OCI-LY3 (cell line): ENCODE measurements around the gene NHLH1.

Source experiments
- H2AFZ ChIP-seq: fragments of 200-600, 300-600 bp; shearing (Covaris generic); 2 replicates; pipeline ENCODE4 v1.6.0; 2014; ENCODE audit warnings: antibody characterized with exemption, low read depth, low read length
- H3K27ac ChIP-seq: fragments of 200-600, 300-600 bp; sonication (generic); 2 replicates; pipeline ENCODE4 v1.5.1; 2014; ENCODE audit warnings: mild to moderate bottlenecking, low read length, moderate library complexity, mixed read lengths
- H3K27me3 ChIP-seq: fragments of 200-600, 300-600 bp; sonication (generic); 2 replicates; pipeline ENCODE4 v1.6.1; 2014; ENCODE audit warnings: low read depth, low read length, mixed read lengths
- H3K36me3 ChIP-seq: fragments of 200-600, 300-600 bp; sonication (generic); replicated peaks from 2 replicates; pipeline ENCODE3; 2014; ENCODE audit warnings: low read depth, low read length, mixed read lengths
- H3K4me1 ChIP-seq: fragments of 300-600, 200-600 bp; sonication (generic); 2 replicates; pipeline ENCODE4 v1.6.1; 2014; ENCODE audit warnings: low read length, mixed read lengths
- H3K4me2 ChIP-seq: fragments of 200-600, 300-600 bp; sonication (generic); 2 replicates; pipeline ENCODE4 v1.6.1; 2014; ENCODE audit warnings: low read length, mixed read lengths
- H3K4me3 ChIP-seq: fragments of 300-600, 200-600 bp; sonication (generic); 2 replicates; pipeline ENCODE4 v1.5.1; 2014; ENCODE audit warnings: antibody characterized with exemption, mild to moderate bottlenecking, low read length, moderate library complexity
- H3K79me2 ChIP-seq: fragments of 300-600, 200-600 bp; shearing (Covaris generic); 2 replicates; pipeline ENCODE4 v1.6.1; 2014; ENCODE audit warnings: mild to moderate bottlenecking, low read length, mixed read lengths
- H3K9ac ChIP-seq: fragments of 300-600, 200-600 bp; shearing (Covaris generic); 2 replicates; pipeline ENCODE4 v1.6.0; 2014; ENCODE audit warnings: mild to moderate bottlenecking, low read length, moderate library complexity
- H3K9me3 ChIP-seq: fragments of 200-600, 300-600 bp; shearing (Covaris generic); 2 replicates; pipeline ENCODE4 v1.6.1; 2014; ENCODE audit warnings: low read length, mixed read lengths; ENCODE audit not compliant: insufficient read depth
- H4K20me1 ChIP-seq: fragments of 200-600, 300-600 bp; sonication (generic); 2 replicates; pipeline ENCODE4 v1.6.1; 2016; ENCODE audit warnings: low read length, mixed read lengths; ENCODE audit not compliant: insufficient read depth
- EZH2phosphoT487 ChIP-seq: fragments of 200-600 bp; shearing (Covaris generic); IDR thresholded peaks from 2 replicates; pipeline ENCODE4 v1.6.1; 2018; ENCODE audit warnings: antibody characterized with exemption, mixed run types, low read depth
- TF ChIP-seq, protein P1 (sequence below): fragments of 200-600, 300-600 bp; sonication (generic); IDR thresholded peaks from 2 replicates; pipeline ENCODE4 v1.5.1; 2014; ENCODE audit warnings: antibody characterized with exemption, low read length, low read depth

NHLH1 gene

DNA sequence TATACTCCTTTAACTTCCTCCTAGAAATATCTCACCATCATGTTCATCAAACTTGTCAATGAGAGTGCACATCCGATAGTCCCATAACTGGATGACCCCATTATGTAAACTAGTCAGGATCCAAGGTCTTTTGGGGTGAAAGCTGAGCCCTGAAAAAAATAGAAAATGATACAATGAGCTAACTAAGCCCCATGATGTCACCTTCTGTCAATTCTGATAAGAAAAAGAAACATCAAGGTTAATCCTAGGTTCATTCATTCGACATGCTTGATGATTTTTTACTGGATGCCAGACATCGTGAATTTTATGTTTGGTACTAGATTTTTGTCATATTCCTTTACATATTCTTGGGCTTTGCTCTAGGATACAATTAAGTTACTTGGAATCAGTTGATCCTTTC, 26.7 kb upstream of the NHLH1 start:
- no peak overlapping the region for H3K4me2 ChIP-seq
- peaks cover 26% of the 10 kb centered on the region for H3K4me1 ChIP-seq
- H3K27me3 ChIP-seq: no peaks in the 10 kb centered on the region
- no peak for TF ChIP-seq EZH2phosphoT487
- TF ChIP-seq, protein P1, sequence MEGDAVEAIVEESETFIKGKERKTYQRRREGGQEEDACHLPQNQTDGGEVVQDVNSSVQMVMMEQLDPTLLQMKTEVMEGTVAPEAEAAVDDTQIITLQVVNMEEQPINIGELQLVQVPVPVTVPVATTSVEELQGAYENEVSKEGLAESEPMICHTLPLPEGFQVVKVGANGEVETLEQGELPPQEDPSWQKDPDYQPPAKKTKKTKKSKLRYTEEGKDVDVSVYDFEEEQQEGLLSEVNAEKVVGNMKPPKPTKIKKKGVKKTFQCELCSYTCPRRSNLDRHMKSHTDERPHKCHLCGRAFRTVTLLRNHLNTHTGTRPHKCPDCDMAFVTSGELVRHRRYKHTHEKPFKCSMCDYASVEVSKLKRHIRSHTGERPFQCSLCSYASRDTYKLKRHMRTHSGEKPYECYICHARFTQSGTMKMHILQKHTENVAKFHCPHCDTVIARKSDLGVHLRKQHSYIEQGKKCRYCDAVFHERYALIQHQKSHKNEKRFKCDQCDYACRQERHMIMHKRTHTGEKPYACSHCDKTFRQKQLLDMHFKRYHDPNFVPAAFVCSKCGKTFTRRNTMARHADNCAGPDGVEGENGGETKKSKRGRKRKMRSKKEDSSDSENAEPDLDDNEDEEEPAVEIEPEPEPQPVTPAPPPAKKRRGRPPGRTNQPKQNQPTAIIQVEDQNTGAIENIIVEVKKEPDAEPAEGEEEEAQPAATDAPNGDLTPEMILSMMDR: no peak
- no peak overlapping the region for H3K4me3 ChIP-seq
- peaks cover 53% of the 10 kb centered on the region for H3K36me3 ChIP-seq
- H3K27ac ChIP-seq: no peak overlapping the region
- H2AFZ ChIP-seq: no peak overlapping the region
- H3K9me3 ChIP-seq: no peaks in the 10 kb centered on the region
- peaks cover 90% of the 10 kb centered on the region for H3K79me2 ChIP-seq
- peaks cover 39% of the 10 kb centered on the region for H4K20me1 ChIP-seq
- no peak overlapping the region for H3K9ac ChIP-seq

DNA sequence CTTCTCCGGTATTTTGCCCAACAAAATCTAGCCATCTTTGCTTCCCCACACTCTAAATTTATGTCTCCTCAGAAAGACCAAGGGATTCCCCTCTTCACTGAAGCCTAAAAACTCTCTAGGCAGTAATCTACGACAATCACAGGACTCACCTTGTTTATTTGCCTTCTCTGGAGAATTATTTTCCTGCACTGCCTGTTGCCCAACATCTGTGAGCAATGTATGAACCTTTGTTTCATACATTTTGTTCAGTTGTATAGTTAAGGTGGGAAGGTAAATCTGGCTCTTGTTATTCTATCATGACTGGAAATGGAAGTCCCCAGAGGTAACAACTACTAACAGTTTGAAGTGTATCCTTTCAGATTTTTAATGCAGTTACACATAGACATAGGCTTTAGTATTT, 26.0 kb upstream of the NHLH1 start:
- Histone ChIP-seq H4K20me1 (peaks cover 39% of the 10 kb centered on the region), H3K9ac (no peak overlapping the region), H3K4me2 (peak overlapping the region; percentile 91), H3K27ac (no peak overlapping the region), H2AFZ (no peak overlapping the region), H3K79me2 (peaks cover 95% of the 10 kb centered on the region), H3K27me3 (no peaks in the 10 kb centered on the region), H3K4me3 (no peak overlapping the region), H3K4me1 (peaks cover 30% of the 10 kb centered on the region), H3K36me3 (peaks cover 53% of the 10 kb centered on the region), H3K9me3 (no peaks in the 10 kb centered on the region)
- no peak for TF ChIP-seq EZH2phosphoT487
- TF ChIP-seq, protein P1: no peak

DNA sequence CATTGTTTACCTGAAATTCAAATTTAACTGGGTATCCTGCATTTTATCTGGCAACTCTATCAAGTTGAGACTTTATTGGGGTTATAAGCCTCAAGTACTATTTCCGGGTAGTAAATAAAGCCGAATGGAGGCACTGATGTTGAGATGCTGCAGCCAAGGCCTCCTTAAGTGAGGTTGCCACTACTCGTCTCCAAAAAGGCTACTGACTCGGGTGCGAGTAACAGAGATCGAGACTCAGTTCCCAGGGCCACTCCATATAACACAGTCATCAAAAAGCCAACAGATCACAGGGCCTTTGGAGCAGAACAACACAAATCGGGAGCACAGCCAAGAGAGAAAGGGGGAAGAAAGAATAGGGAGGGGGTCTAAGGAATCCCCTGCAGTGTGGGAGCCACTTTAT, 24.3 kb upstream of the NHLH1 start:
- Histone ChIP-seq H3K4me1 (peaks cover 46% of the 10 kb centered on the region), H3K36me3 (peaks cover 50% of the 10 kb centered on the region), H2AFZ (no peak overlapping the region), H3K27ac (peak overlapping the region; percentile 75), H3K4me3 (peak overlapping the region; percentile 89), H3K4me2 (peak overlapping the region; percentile 91), H3K27me3 (no peaks in the 10 kb centered on the region), H3K79me2 (peaks cover 90% of the 10 kb centered on the region), H4K20me1 (peaks cover 34% of the 10 kb centered on the region), H3K9me3 (no peaks in the 10 kb centered on the region), H3K9ac (peak overlapping the region; percentile 95)
- no peak for TF ChIP-seq EZH2phosphoT487
- TF ChIP-seq, protein P1: no peak

DNA sequence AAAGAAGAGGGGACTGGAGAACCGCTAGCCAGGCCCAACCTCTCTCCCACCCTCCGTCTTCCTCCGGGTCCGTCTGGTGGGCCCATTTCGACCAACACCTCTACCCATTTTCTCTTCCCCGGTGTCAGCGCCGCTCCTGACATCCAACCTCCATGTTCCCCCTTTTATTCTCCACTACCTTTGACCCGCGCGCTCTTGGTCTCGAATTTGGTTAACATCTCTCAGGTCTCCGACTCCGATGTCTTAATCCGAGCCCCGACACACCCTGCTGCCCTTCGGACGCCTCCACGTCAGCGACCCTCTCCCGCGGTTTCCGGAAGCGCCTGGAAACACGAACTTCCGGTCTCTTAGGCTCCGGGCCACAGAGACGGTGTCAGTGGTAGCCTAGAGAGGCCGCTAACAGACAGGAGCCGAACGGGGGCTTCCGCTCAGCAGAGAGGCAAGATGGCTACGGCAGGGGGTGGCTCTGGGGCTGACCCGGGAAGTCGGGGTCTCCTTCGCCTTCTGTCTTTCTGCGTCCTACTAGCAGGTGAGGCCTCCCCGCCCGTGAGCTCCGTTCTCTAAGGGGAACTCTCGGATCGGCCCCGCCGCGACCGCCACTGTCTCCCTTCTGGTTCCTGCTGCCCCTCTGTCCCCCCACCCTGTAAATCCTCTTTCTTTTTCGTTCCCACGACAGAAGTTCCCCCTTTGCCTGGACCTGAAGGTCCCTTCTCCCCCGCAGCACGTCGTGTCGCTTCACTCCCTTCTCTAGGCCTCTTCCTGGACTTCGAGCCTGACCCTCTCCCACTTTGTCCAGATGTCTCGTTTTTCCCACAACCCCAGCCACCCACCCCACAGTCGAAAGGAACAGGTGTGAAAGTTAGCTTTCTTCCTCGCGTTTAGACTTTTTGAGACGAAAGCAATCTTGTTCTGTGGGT, 23.7 kb upstream of the NHLH1 start, which contains the start of the genes COPA and NCSTN:
COPA (minus strand) TSS at position 298 of the 917 bp plus-strand sequence; CDS start at position 218, 80 bp downstream.
NCSTN (plus strand) TSS at position 431 of the 917 bp plus-strand sequence; CDS start at position 445, 14 bp downstream.
- H3K4me1 ChIP-seq: peaks cover 53% of the 10 kb centered on the region
- no peak for TF ChIP-seq EZH2phosphoT487
- TF ChIP-seq, protein P1: no peak
- peak within 1 kb of the TSS; percentile 12 for H2AFZ ChIP-seq
- peaks cover 48% of the 10 kb centered on the region for H3K36me3 ChIP-seq
- H3K9ac ChIP-seq: peak within 1 kb of the TSS; percentile 95
- peaks cover 90% of the 10 kb centered on the region for H3K79me2 ChIP-seq
- H3K27me3 ChIP-seq: no peaks in the 10 kb centered on the region
- peak within 1 kb of the TSS; percentile 89 for H3K4me3 ChIP-seq
- peak within 1 kb of the TSS; percentile 91 for H3K4me2 ChIP-seq
- peak within 1 kb of the TSS; percentile 75 for H3K27ac ChIP-seq
- no peaks in the 10 kb centered on the region for H3K9me3 ChIP-seq
- H4K20me1 ChIP-seq: peaks cover 34% of the 10 kb centered on the region
